NCI-H2029 treated with DMSO at 0.1 percent for 48 hours (cell line): ENCODE measurements around the gene PCSK2.
A peak's percentile ranks its signal among the peaks of the same experiment; 100 is the strongest.

ENCODE experiments used
- DNase-seq: peaks from one replicate; lab custom pipeline; 2025; lab: John Stamatoyannopoulos, UW

PCSK2 gene

DNA sequence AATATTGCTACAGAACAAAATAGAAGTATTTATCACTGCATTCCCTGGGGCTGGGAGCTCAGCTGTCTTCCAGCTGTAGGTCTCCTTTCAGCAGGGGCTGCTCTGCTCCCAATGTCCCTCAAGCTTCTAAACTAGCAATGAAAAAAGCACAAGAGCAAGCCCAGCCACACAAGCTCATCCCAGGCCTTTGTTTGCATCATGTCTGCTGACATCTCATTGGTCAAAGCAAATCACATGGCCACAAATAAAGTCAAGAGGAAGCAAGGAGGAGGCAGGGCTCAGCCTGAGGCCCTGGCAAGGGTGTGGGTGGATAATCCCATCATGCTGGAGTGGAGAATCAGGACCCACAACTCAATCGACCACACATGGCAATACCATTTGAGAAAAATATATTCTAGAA, 306.6 kb downstream of the PCSK2 start:
- peak; percentile 59 for DNase-seq

DNA sequence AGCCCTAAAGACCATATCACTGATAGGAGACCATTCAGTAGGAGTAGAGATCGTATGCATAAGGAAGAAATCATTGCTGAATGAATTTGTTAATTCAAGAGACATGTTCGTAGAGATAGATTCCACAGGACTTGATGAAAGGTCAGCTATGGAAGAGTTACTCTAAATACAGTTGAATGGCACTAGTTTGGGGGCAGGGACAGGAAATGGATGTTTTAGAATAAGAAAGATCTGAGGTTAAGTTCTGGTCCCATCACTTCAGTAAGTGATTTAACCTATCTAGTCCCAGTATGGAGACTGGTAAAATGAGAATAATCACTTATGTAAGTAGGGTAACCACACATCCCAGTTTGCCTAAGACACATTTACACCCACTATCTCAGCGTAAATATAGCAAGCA, 307.2 kb downstream of the PCSK2 start:
- no peak for DNase-seq
